ENCODE results near the gene PPFIBP2. TPM values are rescaled to one million over a fixed set of nuclear protein-coding genes. Genes with fewer than 3 reads are reported as not detected.

PPFIBP2 gene
- total RNA-seq, 1 donor from 2014 or later: 74.1 TPM

DNA sequence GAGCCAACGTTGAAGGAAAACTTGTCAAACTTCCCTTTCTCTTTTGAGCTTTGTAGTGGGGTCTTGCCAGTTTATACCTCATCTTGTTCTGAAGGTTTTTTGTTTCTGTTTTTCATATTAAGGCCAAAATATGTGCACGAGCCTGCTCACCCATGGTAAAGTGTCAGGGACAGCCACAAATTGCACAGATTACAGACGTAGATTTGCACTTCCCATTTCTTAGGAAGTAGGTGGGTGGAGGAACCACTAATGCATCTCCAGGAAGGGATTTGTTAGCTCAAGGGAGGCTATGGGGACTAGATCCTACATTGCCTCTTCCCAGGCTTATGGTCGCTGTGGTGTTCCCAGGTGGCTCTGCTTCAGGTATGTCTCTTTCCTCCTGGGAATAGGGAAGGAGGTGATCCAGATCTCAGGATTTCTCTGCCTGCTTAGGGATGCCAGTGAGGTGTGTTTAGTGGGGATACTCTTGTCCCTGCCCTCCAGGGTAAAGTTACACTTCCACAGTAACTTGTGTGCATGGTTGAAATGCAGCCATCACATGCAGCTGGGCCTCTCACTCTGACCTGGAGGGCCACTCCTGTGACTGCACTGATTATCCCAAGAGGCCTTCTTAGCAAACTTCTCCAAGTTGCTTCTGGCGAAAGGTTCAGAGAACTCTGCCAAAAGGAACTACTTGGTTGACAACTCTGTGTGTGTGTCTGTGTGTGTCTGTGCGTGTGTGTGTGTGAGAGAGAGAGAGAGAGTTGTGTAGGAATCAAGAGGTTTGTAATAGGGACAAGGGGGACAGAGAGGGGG, 9.8 kb downstream of the PPFIBP2 start:
- Mint-ChIP-seq H3K27me3 (ENCODE audit: unreplicated experiment) (peaks cover 2% of the 10 kb centered on the region), H3K36me3 (ENCODE audit: unreplicated experiment) (no peaks in the 10 kb centered on the region), H3K4me1 (ENCODE audit: unreplicated experiment) (peaks cover 6% of the 10 kb centered on the region), H3K27ac (ENCODE audit: unreplicated experiment) (no peak overlapping the region), H3K9me3 (ENCODE audit: unreplicated experiment) (no peaks in the 10 kb centered on the region), H3K4me3 (ENCODE audit: unreplicated experiment) (no peak overlapping the region)
- no peak for DNase-seq (ENCODE audit: extremely low spot score, unreplicated experiment)
- no peak for TF ChIP-seq CTCF (IDR thresholded peaks at IDR 0.05)

- no peak overlapping the region for H3K4me3 Mint-ChIP-seq (ENCODE audit: unreplicated experiment)
- no peaks in the 10 kb centered on the region for H3K9me3 Mint-ChIP-seq (ENCODE audit: unreplicated experiment)
- H3K4me1 Mint-ChIP-seq (ENCODE audit: unreplicated experiment): peaks cover 6% of the 10 kb centered on the region
- no peak overlapping the region for H3K27ac Mint-ChIP-seq (ENCODE audit: unreplicated experiment)
- no peak for TF ChIP-seq CTCF (IDR thresholded peaks at IDR 0.05)
- H3K27me3 Mint-ChIP-seq (ENCODE audit: unreplicated experiment): no peaks in the 10 kb centered on the region
- no peak for DNase-seq (ENCODE audit: extremely low spot score, unreplicated experiment)
- H3K36me3 Mint-ChIP-seq (ENCODE audit: unreplicated experiment): no peaks in the 10 kb centered on the region
Observed at GRCh38 chr11:7524462-7525235, 10.8 kb downstream of the PPFIBP2 start.

DNA sequence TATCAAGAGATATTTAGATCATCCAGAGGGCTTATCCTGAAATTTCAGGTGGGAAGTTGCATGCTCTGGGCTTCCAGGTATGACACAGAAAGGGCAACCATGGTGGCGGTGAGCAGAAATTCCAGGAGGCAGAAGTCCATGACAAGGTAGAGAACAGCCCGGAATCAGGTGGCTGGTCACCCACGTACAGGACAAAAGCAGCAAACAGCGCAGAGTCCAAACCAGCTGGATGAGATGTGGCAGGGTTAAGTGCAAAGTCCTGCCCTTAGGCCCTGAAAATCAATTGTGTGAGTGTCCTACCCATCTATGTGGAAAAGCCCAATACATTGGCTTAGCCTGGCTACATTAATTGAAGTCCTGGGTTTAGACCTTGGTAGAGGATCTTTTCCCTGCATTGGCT, 11.6 kb downstream of the PPFIBP2 start:
- no peak for TF ChIP-seq CTCF (IDR thresholded peaks at IDR 0.05)
- H3K4me3 Mint-ChIP-seq (ENCODE audit: unreplicated experiment): no peak overlapping the region
- no peak for DNase-seq (ENCODE audit: extremely low spot score, unreplicated experiment)
- peaks cover 6% of the 10 kb centered on the region for H3K4me1 Mint-ChIP-seq (ENCODE audit: unreplicated experiment)
- no peaks in the 10 kb centered on the region for H3K9me3 Mint-ChIP-seq (ENCODE audit: unreplicated experiment)
- H3K36me3 Mint-ChIP-seq (ENCODE audit: unreplicated experiment): no peaks in the 10 kb centered on the region
- no peak overlapping the region for H3K27ac Mint-ChIP-seq (ENCODE audit: unreplicated experiment)
- H3K27me3 Mint-ChIP-seq (ENCODE audit: unreplicated experiment): no peaks in the 10 kb centered on the region

DNA sequence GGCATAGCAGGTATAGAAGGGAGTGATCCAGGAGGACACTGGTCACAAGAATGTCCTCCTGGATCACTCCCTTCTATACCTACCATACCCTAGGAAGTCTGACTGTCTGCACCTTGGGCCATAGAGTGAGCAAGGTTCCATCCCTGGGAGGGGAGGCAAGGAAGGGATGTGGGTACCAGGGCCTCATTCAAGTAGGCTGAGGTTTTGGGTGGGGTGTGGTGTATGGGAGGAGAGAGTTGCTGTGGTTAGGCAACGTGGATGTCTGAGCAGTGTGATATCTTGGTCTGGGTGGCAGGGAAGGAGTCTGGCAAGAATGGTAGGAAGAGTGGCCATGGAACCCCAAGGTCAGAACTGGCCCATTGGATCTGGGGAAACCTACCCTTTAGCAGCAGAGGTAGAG, 13.2 kb downstream of the PPFIBP2 start:
- H3K4me3 Mint-ChIP-seq (ENCODE audit: unreplicated experiment): no peak overlapping the region
- no peaks in the 10 kb centered on the region for H3K27me3 Mint-ChIP-seq (ENCODE audit: unreplicated experiment)
- DNase-seq (ENCODE audit: extremely low spot score, unreplicated experiment): no peak
- H3K9me3 Mint-ChIP-seq (ENCODE audit: unreplicated experiment): no peaks in the 10 kb centered on the region
- H3K4me1 Mint-ChIP-seq (ENCODE audit: unreplicated experiment): peaks cover 8% of the 10 kb centered on the region
- TF ChIP-seq CTCF (IDR thresholded peaks at IDR 0.05): no peak
- no peak overlapping the region for H3K27ac Mint-ChIP-seq (ENCODE audit: unreplicated experiment)
- H3K36me3 Mint-ChIP-seq (ENCODE audit: unreplicated experiment): no peaks in the 10 kb centered on the region

DNA sequence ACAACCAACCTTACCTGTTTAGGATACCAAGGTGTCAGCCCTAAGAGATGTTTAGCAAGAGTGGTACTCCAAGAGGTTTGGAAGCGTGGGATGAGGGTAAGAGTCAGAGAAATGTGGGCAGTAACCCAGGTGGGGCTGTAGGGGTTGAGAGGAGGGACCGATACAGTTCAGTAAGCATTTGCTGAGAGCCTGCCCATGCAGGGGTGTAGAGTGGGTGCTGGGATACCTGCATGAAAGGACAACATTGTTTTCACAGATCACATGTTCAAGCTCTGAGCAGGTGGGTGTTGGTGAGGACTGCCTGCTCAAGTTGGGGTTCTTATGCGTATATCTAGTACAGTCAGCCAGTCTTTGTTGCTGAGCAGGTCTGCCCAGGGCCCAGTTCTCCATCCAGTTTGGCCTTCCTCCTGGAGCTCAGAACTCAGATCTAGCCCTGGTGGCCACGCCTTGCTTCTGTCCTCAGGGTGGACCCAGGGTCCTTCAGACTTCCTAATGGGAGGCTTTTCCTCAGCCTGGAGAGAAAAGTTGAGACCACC, 14.8 kb downstream of the PPFIBP2 start:
- no peak for TF ChIP-seq CTCF (IDR thresholded peaks at IDR 0.05)
- peaks cover 8% of the 10 kb centered on the region for H3K4me1 Mint-ChIP-seq (ENCODE audit: unreplicated experiment)
- H3K36me3 Mint-ChIP-seq (ENCODE audit: unreplicated experiment): no peaks in the 10 kb centered on the region
- H3K9me3 Mint-ChIP-seq (ENCODE audit: unreplicated experiment): no peaks in the 10 kb centered on the region
- H3K4me3 Mint-ChIP-seq (ENCODE audit: unreplicated experiment): no peak overlapping the region
- H3K27ac Mint-ChIP-seq (ENCODE audit: unreplicated experiment): no peak overlapping the region
- no peak for DNase-seq (ENCODE audit: extremely low spot score, unreplicated experiment)
- peaks cover 1% of the 10 kb centered on the region for H3K27me3 Mint-ChIP-seq (ENCODE audit: unreplicated experiment)

Measured in osteocyte (in vitro differentiated cells).